ENCODE measurements around the gene GTF2F2.

GRCh38 chr13:45208132-45208531 lies 87.8 kb downstream of the GTF2F2 start:
- TF ChIP-seq CTCF (conservative IDR thresholded peaks at IDR 0.05) (no peak), ZFX (IDR thresholded peaks at IDR 0.05) (no peak)

All from C4-2B (cell line).